Left hindlimb (tissue), 1 donor: ENCODE measurements around the gene BEND4.

Source experiments
- DNase-seq: peaks from one replicate; pipeline ENCODE4 v3.0.0-alpha.2; 2018

The BEND4 gene

DNA sequence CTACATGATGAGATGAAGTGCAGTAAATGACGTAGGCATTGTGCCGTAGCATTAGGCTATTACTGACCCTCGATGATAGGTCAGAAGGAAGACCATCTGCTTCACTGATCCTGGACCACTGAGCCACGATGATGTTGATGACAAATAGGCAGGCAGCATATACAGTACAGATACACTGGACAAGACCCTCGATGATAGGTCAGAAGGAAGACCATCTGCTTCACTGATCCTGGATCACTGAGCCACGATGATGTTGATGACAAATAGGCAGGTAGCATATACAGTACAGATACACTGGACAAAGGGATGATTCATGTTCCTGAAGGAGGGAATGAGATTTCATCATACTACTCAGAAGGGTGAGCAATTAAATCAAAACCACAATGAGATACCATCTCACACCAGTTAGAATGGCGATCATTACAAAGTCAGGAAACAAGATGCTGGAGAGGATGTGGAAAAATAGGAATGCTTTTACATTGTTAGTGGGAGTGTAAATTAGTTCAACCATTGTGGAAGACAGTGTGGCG lies 50.9 kb downstream of the BEND4 start:
- DNase-seq = no peak

DNA sequence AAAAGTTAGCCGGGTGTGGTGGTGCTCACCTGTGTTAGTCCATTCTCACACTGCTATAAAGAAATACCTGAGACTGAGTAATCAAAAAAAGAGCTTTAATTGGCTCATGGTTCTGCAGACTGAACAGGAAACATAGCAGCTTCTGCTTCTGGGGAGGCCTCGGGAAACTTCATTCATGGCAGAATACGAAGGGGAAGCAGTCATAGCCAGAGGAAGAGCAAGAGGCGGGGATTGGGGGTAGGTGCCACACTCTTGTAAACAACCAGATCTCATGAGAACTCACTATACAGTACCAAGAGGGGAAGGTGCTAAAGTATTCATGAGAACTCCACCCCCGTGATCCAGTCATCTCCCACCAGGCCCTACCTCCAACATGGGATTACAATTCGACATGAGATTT lies 64.1 kb downstream of the BEND4 start:
- no peak for DNase-seq

DNA sequence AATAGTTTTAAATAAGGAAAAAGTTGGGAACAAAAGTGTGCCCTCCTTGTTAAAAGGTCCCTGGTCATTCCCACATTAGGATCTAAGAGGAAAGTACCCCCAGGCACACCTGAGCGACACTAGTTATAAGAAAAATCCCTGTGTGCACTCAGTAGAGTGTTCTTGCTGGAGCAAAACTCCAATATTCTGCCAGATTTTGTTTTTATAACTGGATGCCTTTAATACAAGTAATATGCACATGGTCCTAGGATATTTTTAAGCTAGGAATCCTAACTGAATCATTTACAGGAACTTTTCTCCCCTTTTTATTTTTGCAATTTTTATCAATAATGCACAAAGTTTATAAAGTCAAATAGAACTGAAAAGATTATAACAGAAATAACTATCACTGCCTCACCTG lies 68.6 kb downstream of the BEND4 start:
- DNase-seq = no peak

DNA sequence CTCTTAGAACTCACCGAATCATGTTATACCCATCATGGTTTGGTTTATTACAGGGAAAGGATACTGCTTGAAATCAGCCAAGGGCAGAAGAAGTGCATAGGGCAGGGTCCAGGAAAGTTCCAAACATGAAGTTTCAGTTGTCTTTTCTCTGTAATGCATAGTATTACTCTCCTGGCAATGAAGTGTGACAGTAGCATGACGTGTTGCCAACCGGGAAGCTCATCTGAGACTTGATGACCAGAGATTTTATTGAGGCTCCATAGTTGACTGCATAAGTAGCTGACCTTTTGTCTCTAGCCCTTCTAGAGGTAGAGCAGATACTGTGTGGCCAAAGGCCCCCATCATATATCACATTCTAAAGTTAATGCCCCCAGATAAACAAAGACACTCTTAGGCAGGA lies 72.1 kb downstream of the BEND4 start:
- no peak for DNase-seq

DNA sequence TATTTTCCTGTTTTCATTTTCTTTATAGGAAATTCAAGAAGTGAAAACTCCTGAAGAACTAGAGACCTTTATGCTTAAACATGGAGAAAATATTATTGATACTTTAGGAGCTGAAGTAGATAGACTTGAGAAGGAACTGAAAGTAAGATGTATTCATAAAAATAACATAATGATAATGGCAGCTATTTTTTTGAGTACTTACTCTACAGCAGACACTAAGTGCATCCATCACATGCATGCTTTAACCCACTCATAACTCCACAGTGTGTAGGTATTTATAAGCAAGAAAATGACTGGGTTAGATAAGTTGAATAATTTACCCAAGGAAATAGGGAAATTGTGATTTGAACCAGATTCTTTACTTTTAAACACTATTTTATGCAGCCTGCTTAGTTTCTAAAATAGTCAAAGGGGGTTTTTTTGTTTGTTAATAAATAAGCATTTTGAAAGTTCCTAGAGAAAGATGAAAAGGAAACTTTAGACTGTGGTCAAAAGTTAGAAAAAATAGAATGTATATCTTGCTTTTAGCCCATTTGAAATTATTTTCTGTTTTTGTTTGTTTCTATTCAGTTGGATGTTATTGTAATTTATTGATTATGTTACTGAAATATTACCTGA lies 74.2 kb downstream of the BEND4 start:
- DNase-seq = no peak

DNA sequence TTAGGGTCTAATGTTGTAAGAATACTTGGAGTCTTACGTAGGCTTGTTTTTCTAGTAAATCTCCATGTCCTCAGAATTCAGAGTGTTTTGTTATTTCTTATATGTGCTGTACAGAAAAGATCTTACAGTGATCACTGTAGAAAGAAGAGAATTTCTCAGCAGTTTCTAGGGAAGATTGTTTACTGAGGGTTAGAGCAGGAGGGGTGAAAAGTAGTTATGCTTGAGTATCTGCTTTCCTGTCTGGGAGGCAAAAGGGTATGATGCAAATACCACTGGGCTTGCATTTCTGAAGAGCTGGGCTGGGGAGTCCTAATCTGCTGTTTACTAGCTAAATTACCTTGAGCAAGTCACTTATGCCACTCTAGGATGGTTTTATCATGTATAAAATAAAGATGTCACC lies 78.2 kb downstream of the BEND4 start:
- DNase-seq = no peak

DNA sequence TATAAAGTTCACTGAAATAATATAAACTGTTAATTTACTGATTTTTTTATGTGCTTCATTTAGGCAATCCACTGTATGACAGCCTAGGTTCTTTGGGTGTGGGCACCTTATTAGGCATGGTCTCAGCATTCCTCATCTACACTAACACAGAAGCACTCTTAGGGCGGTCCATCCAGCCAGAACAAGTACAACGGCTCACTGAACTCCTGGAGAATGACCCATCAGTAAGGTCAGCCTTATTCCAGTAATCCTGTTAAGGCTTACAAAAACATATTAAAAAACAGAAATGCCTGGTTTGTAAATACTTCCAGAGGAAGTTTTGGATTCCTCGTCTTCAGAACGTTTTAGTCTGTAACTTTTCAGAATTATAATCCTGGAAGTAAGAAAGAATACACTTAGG lies 82.0 kb downstream of the BEND4 start:
- no peak for DNase-seq

DNA sequence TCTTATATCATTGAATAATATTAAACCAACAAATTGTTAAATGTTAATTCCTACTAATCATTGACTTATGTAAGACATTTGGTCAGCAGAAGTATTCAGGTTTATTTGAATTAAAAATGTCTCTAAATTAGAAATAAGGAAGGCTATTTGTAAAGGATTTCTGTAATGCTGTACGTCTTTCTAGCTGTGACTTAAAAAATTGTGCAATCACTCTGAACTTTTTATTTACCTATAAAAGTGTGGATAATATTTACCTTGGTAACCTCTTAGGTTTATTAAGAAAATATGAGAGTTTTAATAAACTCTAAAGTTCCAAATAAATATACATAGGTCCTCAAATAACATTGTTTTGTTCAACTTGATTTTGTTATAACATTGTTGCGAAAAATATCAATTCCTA lies 85.2 kb downstream of the BEND4 start:
- DNase-seq = no peak

DNA sequence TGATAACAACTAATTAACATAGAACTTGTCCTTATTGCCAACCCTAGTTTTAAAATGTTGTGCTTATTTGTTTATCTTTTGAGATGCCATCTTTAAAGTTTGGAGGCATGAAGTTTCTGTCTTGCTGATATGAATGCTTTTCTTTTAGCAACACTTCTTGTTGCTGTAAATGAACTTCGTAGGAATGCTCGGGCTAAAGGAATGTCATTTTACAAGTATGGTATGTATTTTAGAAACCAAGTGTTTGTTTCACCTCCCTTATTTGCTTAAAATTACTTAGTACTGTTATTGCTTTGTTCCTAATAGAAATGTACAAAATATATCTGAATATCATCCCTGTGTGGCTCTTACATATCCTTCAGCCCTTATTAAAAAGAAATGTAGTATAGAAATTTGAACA lies 86.1 kb downstream of the BEND4 start:
- no peak for DNase-seq
